ENCODE results near the gene FASN. TPM values are rescaled to one million over a fixed set of nuclear protein-coding genes. Genes with fewer than 3 reads are reported as not detected.
A peak's percentile ranks its signal among the peaks of the same experiment; 100 is the strongest.

The FASN gene
- total and polyA plus RNA-seq, 2 of the 13 experiments (the other 11 are each of a cell fraction or from before 2014, with no cell fraction given), result 51.7 to 101 TPM

GRCh38 chr17:82094931-82095776, 2.9 kb downstream of the FASN start:
- FAIRE-seq (no peak), ATAC-seq (no peak), DNase-seq (ENCODE audit: low spot score) (no peak)
- peak overlapping the region; percentile 98 for H3K4me2 ChIP-seq (ENCODE audit: low read depth, low read length)
- no peaks in the 10 kb centered on the region for H3K9me3 ChIP-seq (ENCODE audit: low read length)
- peaks cover 45 to 58% of the 10 kb centered on the region in 2 experiments for H3K36me3 ChIP-seq (replicated peaks in 1 of 2; ENCODE audit: control insufficient read depth in 1 of 2, insufficient read depth in 2 of 2, low read length in 2 of 2)
- H3K4me1 ChIP-seq (ENCODE audit: insufficient read depth, low read length), result peaks cover 50% of the 10 kb centered on the region
- H3K4me3 ChIP-seq (replicated peaks in 1 of 3; ENCODE audit: insufficient read depth in 1 of 3, low read depth in 2 of 3, low read length in 3 of 3), result peak overlapping the region in 2 of 3 experiments; percentile 86 to 96; a peak in 3 of 6 replicates
- CTCF ChIA-PET (ENCODE audit: low intra/inter-chr PET ratio, low total read pairs), result no interaction called here
- 87% methylated on average over 28 of the region's 37 CpGs for WGBS (ENCODE audit: low lambda C conversion rate)
- no peak overlapping the region for H2AFZ ChIP-seq (ENCODE audit: low read length)
- in situ Hi-C loops (cut with HindIII; ENCODE audit: extremely low pct_ligation_motif_present, low pct_unique_long_range_greater_than_20kb), result no loop called here
- POLR2A ChIA-PET, result interaction anchor here (0.7 to 2.7 kb wide), 4 partner anchors 9 to 38 kb away, joined by 3 to 8 read pairs (median 6); no protein-coding TSS in a partner anchor
- H4K20me1 ChIP-seq (ENCODE audit: insufficient read depth, low read length), result peaks cover 58% of the 10 kb centered on the region
- intact Hi-C loops (cut with micrococcal nuclease; ENCODE audit: unreplicated experiment), result loop anchor here (5.0 to 10.0 kb wide), 2 partner anchors 43 to 120 kb away; partner anchors contain the start of genes ASPSCR1, GPS1 and RFNG
- no peaks in the 10 kb centered on the region; a peak in 1 of 5 replicates for H3K27me3 ChIP-seq (ENCODE audit: control insufficient read depth in 1 of 2, insufficient read depth in 2 of 2, low read length in 2 of 2)
- peaks cover 63% of the 10 kb centered on the region for H3K79me2 ChIP-seq (ENCODE audit: insufficient read depth, low read length)
- BruUV-seq (replicated peaks), result no TSS peak
- H3K27ac ChIP-seq (ENCODE audit: extremely low read length, insufficient read depth, low read length), result peak overlapping the region; percentile 89
- peak overlapping the region; percentile 98 for H3K9ac ChIP-seq (ENCODE audit: insufficient read depth, low read depth, low read length)
- TF ChIP-seq ZBTB38 (CRISPR knock-in tag; IDR thresholded peaks at IDR 0.05) (peak; percentile 78; the same call in 1 of the 2 replicates), PITX1 (CRISPR knock-in tag; IDR thresholded peaks at IDR 0.05) (no peak), HNRNPLL (IDR thresholded peaks at IDR 0.05; ENCODE audit: low read depth, low read length, poor library complexity, severe bottlenecking) (peak; percentile 26), ZNF605 (CRISPR knock-in tag; IDR thresholded peaks at IDR 0.05) (peak; percentile 47; the same call in 1 of the 2 replicates), AKAP8 (CRISPR knock-in tag; IDR thresholded peaks at IDR 0.05) (0 out of 2 replicates have a peak, but pooled peaks have one; percentile 17), ZFP36L1 (CRISPR knock-in tag; IDR thresholded peaks at IDR 0.05) (peak; percentile 45; the same call in 1 of the 2 replicates), MEIS1 (CRISPR knock-in tag; IDR thresholded peaks at IDR 0.05; ENCODE audit: borderline replicate concordance) (no peak), NFE2 (CRISPR knock-in tag; IDR thresholded peaks at IDR 0.05) (no peak), MAZ (IDR thresholded peaks at IDR 0.05; ENCODE audit: borderline replicate concordance, low read depth, low read length) (no peak), MAZ (CRISPR knock-in tag; IDR thresholded peaks at IDR 0.05; ENCODE audit: low read depth) (0 out of 2 replicates have a peak, but pooled peaks have one; percentile 9), ZNF768 (CRISPR knock-in tag; IDR thresholded peaks at IDR 0.05) (peak; percentile 12; the same call in 1 of the 2 replicates), AGO2 (optimal IDR thresholded peaks at IDR 0.05; ENCODE audit: low read depth, low read length) (peak; percentile 60), PRPF4 (IDR thresholded peaks at IDR 0.05; ENCODE audit: low read depth, low read length, poor library complexity, severe bottlenecking) (peak; percentile 36), HNRNPK (IDR thresholded peaks at IDR 0.05; ENCODE audit: low read depth, low read length, poor library complexity, severe bottlenecking) (peak; percentile 78), PCBP1 (IDR thresholded peaks at IDR 0.05; ENCODE audit: borderline replicate concordance, low read depth, low read length) (peak; percentile 83; the same call in 1 of the 2 replicates), RBM22 (optimal IDR thresholded peaks at IDR 0.05; ENCODE audit: low read length) (peak; percentile 80), SALL1 (CRISPR knock-in tag; IDR thresholded peaks at IDR 0.05) (0 out of 2 replicates have a peak, but pooled peaks have one; percentile 16), RBFOX2 (IDR thresholded peaks at IDR 0.05; ENCODE audit: low read depth, low read length) (peak; percentile 75), ZXDC (CRISPR knock-in tag; IDR thresholded peaks at IDR 0.05) (no peak)
- TF ChIP-seq, protein P1, sequence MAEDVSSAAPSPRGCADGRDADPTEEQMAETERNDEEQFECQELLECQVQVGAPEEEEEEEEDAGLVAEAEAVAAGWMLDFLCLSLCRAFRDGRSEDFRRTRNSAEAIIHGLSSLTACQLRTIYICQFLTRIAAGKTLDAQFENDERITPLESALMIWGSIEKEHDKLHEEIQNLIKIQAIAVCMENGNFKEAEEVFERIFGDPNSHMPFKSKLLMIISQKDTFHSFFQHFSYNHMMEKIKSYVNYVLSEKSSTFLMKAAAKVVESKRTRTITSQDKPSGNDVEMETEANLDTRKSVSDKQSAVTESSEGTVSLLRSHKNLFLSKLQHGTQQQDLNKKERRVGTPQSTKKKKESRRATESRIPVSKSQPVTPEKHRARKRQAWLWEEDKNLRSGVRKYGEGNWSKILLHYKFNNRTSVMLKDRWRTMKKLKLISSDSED (CRISPR knock-in tag; IDR thresholded peaks at IDR 0.05), result 0 out of 2 replicates have a peak, but pooled peaks have one; percentile 28

Data from HepG2 (cell line).